Cardiac septum (tissue), 1 donor: ENCODE results near the gene LXN. TPM values are rescaled to one million over a fixed set of nuclear protein-coding genes. Genes with fewer than 3 reads are reported as not detected.

Experiments used
- DNase-seq: peaks from one replicate; pipeline ENCODE4 v3.0.0-alpha.2; 2020; ENCODE audit warnings: low spot score
- intact Hi-C: fragments of 100-400 bp; cut with DNase I; formaldehyde crosslinking; loops from one replicate; pipeline ENCODE4 v1.14.0; 2022
- total RNA-seq: library from RNA; stranded (reverse); fragmentation: NEBNext Ultra II Directional; extraction: Animal tissue kit (Norgen Biotek cat#: 25700); gene quantifications from one replicate; pipeline ENCODE4 v1.2.1, GENCODE V29; 2021
- donor health status: DM: no; HTN: no; CAD: no.

The LXN gene
- total RNA-seq, 1 donor from 2014 or later: 3.8 TPM

DNA sequence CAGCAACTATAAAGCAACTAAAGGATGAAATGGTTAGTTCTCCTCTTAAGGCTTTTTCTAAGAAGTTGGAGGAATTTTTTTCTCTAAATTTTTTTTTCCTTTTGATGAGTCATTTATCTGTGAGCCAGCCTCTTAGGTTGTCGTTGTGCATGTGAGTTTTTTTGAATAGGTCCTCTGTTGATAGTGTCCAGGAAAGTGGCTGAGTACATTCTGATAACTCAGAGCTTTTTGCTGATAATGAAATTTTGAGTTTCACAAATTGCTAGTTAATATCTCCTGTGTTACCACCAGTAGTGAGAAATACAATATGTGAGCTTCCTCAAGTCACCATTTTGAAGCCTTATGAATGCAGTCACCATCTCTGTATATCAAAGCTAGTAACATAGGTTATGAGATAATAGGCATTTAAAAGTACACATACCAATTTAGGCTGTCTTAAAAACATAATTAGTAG lies 7.1 kb upstream of the LXN start:
- intact Hi-C loops: no loop called here
- DNase-seq: no peak

- intact Hi-C loops: no loop called here
- no peak for DNase-seq
Measured at GRCh38 chr3:158678687-158679086, 6.2 kb upstream of the LXN start.

DNA sequence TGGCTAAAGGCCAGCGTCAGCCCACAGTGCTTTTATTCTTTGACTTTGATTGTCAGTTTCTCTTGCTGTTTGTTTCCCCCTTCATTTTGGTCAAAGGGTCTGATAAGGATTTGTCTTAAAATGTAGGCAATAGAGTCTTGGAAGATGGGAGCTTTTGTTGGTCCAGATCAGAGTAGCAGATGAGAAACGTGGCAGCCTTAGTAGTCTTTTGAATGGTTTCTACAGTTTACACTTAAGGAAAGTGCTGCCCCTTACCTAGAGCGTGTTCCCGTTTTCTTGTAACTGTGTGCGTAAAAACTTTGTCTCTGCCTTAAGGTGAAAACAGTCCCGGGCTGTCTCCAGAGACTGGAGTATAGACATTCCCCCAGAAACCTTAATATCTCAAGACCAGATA lies 630 bp downstream of the LXN start:
- DNase-seq: no peak
- intact Hi-C loops: loop anchor here (5.0 kb wide), 2 partner anchors 55 to 130 kb away; partner anchors contain the start of gene MFSD1

GRCh38 chr3:158668506-158668905 lies 3.9 kb downstream of the LXN start:
- no peak for DNase-seq
- intact Hi-C loops: no loop called here

GRCh38 chr3:158666416-158666815 lies 6.0 kb downstream of the LXN start:
- no peak for DNase-seq
- intact Hi-C loops: no loop called here

DNA sequence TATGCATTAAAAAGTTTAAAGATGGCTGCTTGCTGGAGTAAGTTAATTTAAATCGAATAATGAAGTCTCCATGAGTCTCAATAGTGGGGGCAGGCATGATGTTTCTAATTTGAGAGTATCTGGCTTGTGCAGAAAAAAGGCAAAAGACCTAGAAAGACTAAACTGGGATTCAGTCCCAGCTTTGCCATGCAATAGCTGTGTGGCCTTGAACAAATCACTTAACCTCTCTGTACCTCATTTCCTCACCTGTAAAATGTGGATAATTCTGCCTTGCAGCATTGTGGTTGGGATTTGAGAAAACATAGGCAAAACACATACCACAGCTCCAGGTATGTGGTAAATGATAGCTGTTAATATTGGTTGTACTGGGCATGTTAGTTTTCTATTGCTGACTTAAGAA lies 8.6 kb downstream of the LXN start:
- intact Hi-C loops: no loop called here

DNA sequence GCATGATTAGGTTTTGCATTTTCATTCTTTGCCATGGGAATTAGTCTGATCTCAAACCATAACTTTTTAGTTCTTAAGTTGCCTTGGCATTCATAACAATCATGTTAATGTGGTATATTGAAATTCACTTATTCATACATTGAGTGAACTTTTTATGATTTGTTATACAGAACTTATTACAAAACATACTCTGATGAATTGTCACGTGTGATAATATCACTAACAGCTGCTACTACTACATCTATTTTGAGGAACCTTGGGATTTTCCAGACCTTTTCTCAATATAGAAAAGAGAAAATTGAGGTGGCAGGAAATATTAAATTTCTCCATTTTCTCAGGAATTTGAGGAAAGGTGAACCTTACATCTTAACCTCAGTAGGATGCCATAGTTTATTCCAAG lies 9.2 kb downstream of the LXN start:
- intact Hi-C loops: no loop called here
- no peak for DNase-seq

More for the DNA sequence above, 8.6 kb downstream of the LXN start:
- DNase-seq: no peak

- intact Hi-C loops: no loop called here
- no peak for DNase-seq
Measured at GRCh38 chr3:158660711-158661110, 11.7 kb downstream of the LXN start.

DNA sequence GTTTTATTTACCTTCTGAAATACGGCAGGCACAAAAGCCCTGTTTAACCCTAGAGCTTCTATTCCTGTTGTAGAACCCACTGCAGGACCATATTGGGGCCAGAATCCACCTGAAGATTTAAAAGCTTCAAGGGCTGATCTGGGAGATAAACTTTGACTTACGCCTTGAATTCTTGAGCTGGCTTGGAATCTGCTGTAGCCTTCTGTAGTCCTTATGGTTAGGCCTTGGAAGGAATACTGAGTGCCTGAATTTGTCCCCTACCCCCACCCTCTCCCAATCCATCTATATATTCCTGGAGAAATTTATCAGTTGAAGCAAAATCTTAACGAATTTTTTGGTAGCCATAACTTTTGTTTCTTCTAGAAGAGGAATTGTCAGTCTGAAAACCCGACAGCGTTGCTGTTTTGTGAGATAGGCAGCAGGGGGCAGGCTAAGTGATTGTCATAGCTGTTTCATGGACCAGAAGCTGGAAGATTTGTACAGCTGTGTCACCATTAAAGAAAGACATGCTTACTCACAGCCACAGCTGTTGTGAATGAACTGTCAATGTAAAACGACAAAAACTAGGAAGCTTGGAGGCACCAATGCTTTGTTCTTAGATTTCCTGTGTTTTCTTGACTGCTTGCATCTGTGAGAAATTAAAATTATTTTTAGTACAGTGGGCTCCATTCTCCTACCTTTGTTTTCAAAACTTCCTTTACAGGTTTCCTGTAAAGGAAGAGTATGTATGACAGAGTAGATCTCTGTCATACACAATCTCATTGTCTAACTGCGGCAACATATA lies 12.8 kb downstream of the LXN start:
- intact Hi-C loops: loop anchor here (10.0 kb wide), 1 partner anchor 135 kb away; no protein-coding TSS in a partner anchor
- DNase-seq: no peak

GRCh38 chr3:158658889-158659288 lies 13.6 kb downstream of the LXN start:
- no peak for DNase-seq
- intact Hi-C loops: loop anchor here (10.0 kb wide), 1 partner anchor 136 kb away; no protein-coding TSS in a partner anchor

DNA sequence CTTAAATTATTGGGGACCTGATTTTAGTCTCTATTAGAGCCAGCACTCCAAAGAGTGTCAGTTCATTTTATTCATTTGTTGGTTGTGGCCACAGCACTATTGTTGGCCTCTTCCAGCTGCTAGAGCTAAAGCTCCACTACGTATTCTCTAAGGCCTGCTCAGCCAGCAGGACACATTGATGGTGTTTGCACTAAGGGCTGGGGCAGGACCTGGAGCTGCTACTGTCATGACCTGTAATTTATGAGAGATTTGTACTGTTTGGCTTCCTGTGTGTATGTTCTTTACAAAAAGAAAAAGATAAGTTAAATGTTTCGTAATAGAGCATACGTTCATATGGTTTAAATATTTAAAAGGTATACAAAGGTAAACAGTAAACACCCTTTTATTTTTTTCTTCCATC lies 20.0 kb downstream of the LXN start:
- no peak for DNase-seq
- intact Hi-C loops: loop anchor here (10.0 kb wide), 1 partner anchor 142 kb away; no protein-coding TSS in a partner anchor

DNA sequence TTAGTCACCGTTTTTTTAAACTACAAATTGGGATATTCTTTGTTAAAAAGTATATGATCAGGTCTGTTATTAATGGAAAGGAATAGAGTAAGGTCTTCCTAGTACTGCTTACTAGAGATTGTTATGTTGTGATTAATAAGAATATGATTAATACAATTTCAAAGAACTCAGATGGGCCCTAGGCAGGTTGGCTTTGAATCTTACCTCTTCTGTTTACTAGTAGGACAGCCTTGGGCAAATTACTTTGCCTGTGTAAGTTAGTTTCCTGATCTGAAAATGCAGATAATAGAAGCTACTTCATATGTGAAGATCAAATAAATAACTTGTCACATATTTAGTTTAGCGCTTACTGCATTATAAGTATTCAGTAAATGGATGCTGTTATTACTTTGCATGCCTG lies 21.3 kb downstream of the LXN start:
- intact Hi-C loops: loop anchor here (10.0 kb wide), 1 partner anchor 144 kb away; no protein-coding TSS in a partner anchor
- no peak for DNase-seq

GRCh38 chr3:158649791-158650190 lies 22.7 kb downstream of the LXN start:
- intact Hi-C loops: loop anchor here (10.0 kb wide), 3 partner anchors 75 to 145 kb away; partner anchors contain the start of gene MLF1
- no peak for DNase-seq

DNA sequence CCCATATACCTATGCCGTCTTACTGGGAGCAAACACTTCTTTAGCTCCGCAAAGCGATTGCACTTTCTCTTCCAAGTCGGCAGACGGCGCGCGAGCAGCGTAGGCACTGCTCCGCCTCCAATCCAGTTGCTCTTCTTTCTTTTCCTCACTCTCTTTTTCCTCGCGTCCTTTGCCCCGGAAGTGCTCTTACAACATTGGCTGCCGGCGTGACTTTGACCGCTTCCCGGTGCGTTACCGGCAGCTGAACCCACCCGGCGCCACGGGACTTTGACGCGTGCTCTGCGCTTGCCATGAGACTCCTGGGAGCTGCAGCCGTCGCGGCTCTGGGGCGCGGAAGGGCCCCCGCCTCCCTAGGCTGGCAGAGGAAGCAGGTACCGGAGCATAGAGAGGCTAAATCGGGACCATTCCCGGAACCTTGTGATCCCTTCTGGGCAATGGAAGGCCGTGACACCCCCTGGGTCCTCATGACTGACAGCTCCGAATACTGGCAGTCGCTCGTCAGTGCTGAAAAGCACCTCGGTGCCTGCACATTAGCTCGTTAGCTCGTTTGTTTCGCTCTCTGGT lies 28.0 kb downstream of the LXN start, which contains the start of gene GFM1:
TSS of gene GFM1 (plus strand) at position 183 of the 564 bp plus-strand sequence. CDS start at position 291, 108 bp downstream.
- intact Hi-C loops: loop anchor here (10.0 kb wide), 2 partner anchors 70 to 110 kb away; partner anchors contain the start of gene MLF1

GRCh38 chr3:158642474-158643210 lies 29.8 kb downstream of the LXN start:
- DNase-seq: no peak
- intact Hi-C loops: loop anchor here (10.0 kb wide), 2 partner anchors 68 to 108 kb away; partner anchors contain the start of gene MLF1

More for the DNA sequence above, 28.0 kb downstream of the LXN start, which contains the start of gene GFM1:
- DNase-seq: peak; percentile 95

GRCh38 chr3:158642005-158642404 lies 30.4 kb downstream of the LXN start:
- DNase-seq: no peak
- intact Hi-C loops: loop anchor here (10.0 kb wide), 2 partner anchors 67 to 107 kb away; partner anchors contain the start of gene MLF1

DNA sequence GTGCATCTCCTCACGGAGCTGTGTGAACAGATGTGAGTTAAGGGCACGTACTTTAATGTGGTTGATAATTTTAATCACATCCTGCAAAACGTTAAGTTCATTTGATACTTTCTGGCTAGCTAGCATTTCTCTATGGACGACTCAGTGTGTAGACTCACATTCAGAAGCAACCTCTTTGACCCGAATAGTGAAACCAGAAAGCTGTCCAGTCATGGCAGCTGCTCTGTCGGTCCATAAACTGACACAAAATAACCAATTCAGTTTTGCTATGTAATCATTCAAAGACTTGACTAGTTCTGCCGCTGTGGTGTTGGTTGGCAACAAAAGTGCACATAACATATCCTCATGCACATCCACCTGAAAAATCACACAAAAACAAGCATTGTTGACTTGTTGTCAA lies 31.8 kb downstream of the LXN start:
- intact Hi-C loops: loop anchor here (10.0 kb wide), 2 partner anchors 66 to 106 kb away; partner anchors contain the start of gene MLF1
- no peak for DNase-seq

GRCh38 chr3:158631981-158632380 lies 40.5 kb downstream of the LXN start:
- DNase-seq: no peak
- intact Hi-C loops: no loop called here

GRCh38 chr3:158625881-158626280 lies 46.6 kb downstream of the LXN start:
- intact Hi-C loops: no loop called here
- no peak for DNase-seq
